K562 (cell line): Measurements from ENCODE around the gene SCAMP1. TPM values are rescaled to one million over a fixed set of nuclear protein-coding genes. Genes with fewer than 3 reads are reported as not detected.
A peak's percentile ranks its signal among the peaks of the same experiment; 100 is the strongest.

Experiments
- CHCHD3 ChIP-seq: fragments of 250-450 bp; sonication (Bioruptor Pico); IDR thresholded peaks from 2 replicates; pipeline ENCODE4 v2.1.2; 2022; ENCODE audit warnings: mild to moderate bottlenecking
- IFI16 ChIP-seq: fragments of 250-450 bp; sonication (Bioruptor Pico); IDR thresholded peaks from 2 replicates; pipeline ENCODE4 v2.1.2; 2022; ENCODE audit warnings: mild to moderate bottlenecking, inconsistent platforms
- MYC ChIP-seq, 2 experiments: fragments of 250-450 bp in 1 of 2; sonication (Bioruptor Pico) in 1 of 2; IDR thresholded peaks; 2 replicates each; pipeline versions ENCODE4 v1.5.1 to v1.6.1; 2012 to 2021; ENCODE audit warnings: low read depth in 2 of 2, borderline replicate concordance in 1 of 2, improper control_type of control experiment in 1 of 2, low read length in 1 of 2, mild to moderate bottlenecking in 1 of 2, moderate library complexity in 1 of 2
- NCOR1 ChIP-seq: fragments of 450-650 bp; IDR thresholded peaks from 2 replicates; pipeline ENCODE4 v1.6.1; 2016; ENCODE audit warnings: mild to moderate bottlenecking, moderate library complexity
- REST ChIP-seq, 2 experiments: fragments of 450-650 bp; formaldehyde crosslinking in 1 of 2; IDR thresholded peaks; 2 replicates each; pipeline versions ENCODE4 v1.4.0 to v1.6.1; 2014 to 2020; ENCODE audit warnings: mild to moderate bottlenecking in 2 of 2, borderline replicate concordance in 1 of 2, low read depth in 1 of 2
- ZNF253 ChIP-seq: fragments of 250-450 bp; sonication (Bioruptor Pico); conservative IDR thresholded peaks from 2 replicates; pipeline ENCODE4 v1.6.1; 2021; ENCODE audit warnings: mild to moderate bottlenecking
- ZNF511 ChIP-seq: sonication (generic); formaldehyde crosslinking; IDR thresholded peaks from 2 replicates; pipeline ENCODE4 v1.8.0; 2022; ENCODE audit warnings: mild to moderate bottlenecking, missing genetic modification reagents
- polyA plus RNA-seq, 8 experiments: library from polyadenylated mRNA; depleted of rRNA in 4 of 8; stranded (reverse) in 5 of 8; unstranded in 3 of 8; fragments of >200 nt; fragmentation: Nextera tagmentation in 2 of 8; fragmentation: Illumina TruSeq in 1 of 8; extraction: Ambion mirVana in 2 of 8; extraction: Trizol in 1 of 8; gene quantifications; 2 replicates each; pipeline versions ENCODE4 v1.2.1 to v1.2.3, GENCODE V29; 2011 to 2014; ENCODE audit warnings: inconsistent platforms in 1 of 8, missing spikeins in 1 of 8
- total RNA-seq, 7 experiments: library from RNA; depleted of rRNA in 6 of 7; stranded (reverse); fragments of >200 nt in 6 of 7; fragmentation: Illumina TruSeq in 2 of 7; extraction: Trizol in 2 of 7; gene quantifications; 2 replicates each; pipeline versions ENCODE4 v1.2.1 to v1.2.3, GENCODE V29; 2011 to 2021; ENCODE audit warnings: low replicate concordance in 1 of 7
- TF ChIP-seq, protein P1 (sequence below): fragments of 450-650 bp; IDR thresholded peaks from 2 replicates; pipeline ENCODE4 v1.6.1; 2016; ENCODE audit warnings: low read depth

Gene SCAMP1
- total and polyA plus RNA-seq, 9 of the 15 experiments (the other 6 are each of a cell fraction or from before 2014, with no cell fraction given) = 5.4 to 23.9 (median 13.8) TPM

GRCh38 chr5:78359831-78360673, at the start of gene SCAMP1 (continued):
- TF ChIP-seq ZNF253 (CRISPR knock-in tag) (no peak), NCOR1 (no peak), ZNF511 (CRISPR knock-in tag) (no peak; the same call in 1 of the 2 replicates), MYC (IDR thresholded peaks at IDR 0.05; ENCODE audit: low read depth, low read length) (peak; percentile 19; the same call in 1 of the 2 replicates), MYC (CRISPR knock-in tag; IDR thresholded peaks at IDR 0.05; ENCODE audit: borderline replicate concordance, low read depth) (peak; percentile 77; the same call in 1 of the 2 replicates), CHCHD3 (CRISPR knock-in tag) (no peak), REST (IDR thresholded peaks at IDR 0.05; ENCODE audit: borderline replicate concordance) (peak; percentile 34; the same call in 1 of the 2 replicates), REST (CRISPR knock-in tag; IDR thresholded peaks at IDR 0.05; ENCODE audit: low read depth) (no peak), IFI16 (CRISPR knock-in tag) (no peak)
- TF ChIP-seq, protein P1, sequence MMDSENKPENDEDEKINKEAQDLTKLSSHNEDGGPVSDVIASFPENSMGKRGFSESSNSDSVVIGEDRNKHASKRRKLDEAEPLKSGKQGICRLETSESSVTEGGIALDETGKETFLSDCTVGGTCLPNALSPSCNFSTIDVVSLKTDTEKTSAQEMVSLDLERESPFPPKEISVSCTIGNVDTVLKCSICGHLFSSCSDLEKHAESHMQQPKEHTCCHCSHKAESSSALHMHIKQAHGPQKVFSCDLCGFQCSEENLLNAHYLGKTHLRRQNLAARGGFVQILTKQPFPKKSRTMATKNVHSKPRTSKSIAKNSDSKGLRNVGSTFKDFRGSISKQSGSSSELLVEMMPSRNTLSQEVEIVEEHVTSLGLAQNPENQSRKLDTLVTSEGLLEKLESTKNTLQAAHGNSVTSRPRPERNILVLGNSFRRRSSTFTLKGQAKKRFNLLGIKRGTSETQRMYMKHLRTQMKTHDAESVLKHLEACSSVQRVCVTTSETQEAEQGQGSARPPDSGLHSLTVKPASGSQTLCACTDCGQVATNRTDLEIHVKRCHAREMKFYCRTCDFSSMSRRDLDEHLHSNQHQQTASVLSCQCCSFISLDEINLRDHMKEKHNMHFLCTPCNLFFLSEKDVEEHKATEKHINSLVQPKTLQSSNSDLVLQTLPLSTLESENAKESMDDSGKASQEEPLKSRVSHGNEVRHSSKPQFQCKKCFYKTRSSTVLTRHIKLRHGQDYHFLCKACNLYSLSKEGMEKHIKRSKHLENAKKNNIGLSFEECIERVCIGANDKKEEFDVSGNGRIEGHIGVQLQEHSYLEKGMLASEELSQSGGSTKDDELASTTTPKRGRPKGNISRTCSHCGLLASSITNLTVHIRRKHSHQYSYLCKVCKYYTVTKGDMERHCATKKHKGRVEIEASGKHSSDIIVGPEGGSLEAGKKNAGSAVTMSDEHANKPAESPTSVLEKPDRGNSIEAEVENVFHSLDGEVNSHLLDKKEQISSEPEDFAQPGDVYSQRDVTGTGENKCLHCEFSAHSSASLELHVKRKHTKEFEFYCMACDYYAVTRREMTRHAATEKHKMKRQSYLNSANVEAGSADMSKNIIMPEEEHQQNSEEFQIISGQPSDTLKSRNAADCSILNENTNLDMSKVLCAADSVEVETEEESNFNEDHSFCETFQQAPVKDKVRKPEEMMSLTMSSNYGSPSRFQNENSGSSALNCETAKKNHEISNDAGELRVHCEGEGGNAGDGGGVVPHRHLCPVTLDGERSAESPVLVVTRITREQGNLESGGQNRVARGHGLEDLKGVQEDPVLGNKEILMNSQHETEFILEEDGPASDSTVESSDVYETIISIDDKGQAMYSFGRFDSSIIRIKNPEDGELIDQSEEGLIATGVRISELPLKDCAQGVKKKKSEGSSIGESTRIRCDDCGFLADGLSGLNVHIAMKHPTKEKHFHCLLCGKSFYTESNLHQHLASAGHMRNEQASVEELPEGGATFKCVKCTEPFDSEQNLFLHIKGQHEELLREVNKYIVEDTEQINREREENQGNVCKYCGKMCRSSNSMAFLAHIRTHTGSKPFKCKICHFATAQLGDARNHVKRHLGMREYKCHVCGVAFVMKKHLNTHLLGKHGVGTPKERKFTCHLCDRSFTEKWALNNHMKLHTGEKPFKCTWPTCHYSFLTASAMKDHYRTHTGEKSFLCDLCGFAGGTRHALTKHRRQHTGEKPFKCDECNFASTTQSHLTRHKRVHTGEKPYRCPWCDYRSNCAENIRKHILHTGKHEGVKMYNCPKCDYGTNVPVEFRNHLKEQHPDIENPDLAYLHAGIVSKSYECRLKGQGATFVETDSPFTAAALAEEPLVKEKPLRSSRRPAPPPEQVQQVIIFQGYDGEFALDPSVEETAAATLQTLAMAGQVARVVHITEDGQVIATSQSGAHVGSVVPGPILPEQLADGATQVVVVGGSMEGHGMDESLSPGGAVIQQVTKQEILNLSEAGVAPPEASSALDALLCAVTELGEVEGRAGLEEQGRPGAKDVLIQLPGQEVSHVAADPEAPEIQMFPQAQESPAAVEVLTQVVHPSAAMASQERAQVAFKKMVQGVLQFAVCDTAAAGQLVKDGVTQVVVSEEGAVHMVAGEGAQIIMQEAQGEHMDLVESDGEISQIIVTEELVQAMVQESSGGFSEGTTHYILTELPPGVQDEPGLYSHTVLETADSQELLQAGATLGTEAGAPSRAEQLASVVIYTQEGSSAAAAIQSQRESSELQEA = no peak
